GM12801 (cell line): Measurements from ENCODE around the gene FCAMR.

ENCODE experiments used
- CTCF ChIP-seq: IDR thresholded peaks from one replicate; pipeline ENCODE4 v1.5.1; 2011; ENCODE audit warnings: control low read depth; ENCODE audit not compliant: insufficient read length; ENCODE audit errors: extremely low read depth

FCAMR gene

GRCh38 chr1:206987873-206988272 is 17.6 kb upstream of the FCAMR start:
- no peak for TF ChIP-seq CTCF

GRCh38 chr1:206986885-206987284 is 16.6 kb upstream of the FCAMR start:
- TF ChIP-seq CTCF, result no peak

- no peak for TF ChIP-seq CTCF
These were observed 16.1 kb upstream of the FCAMR start for GRCh38 chr1:206986402-206986801.

GRCh38 chr1:206985162-206985749 is 15.0 kb upstream of the FCAMR start:
- TF ChIP-seq CTCF, result no peak

- TF ChIP-seq CTCF, result no peak
These were observed 12.0 kb upstream of the FCAMR start for GRCh38 chr1:206982216-206982615.

- no peak for TF ChIP-seq CTCF
These were observed 9.3 kb upstream of the FCAMR start for GRCh38 chr1:206979379-206980043.

GRCh38 chr1:206978259-206978658 is 8.0 kb upstream of the FCAMR start:
- no peak for TF ChIP-seq CTCF
